Measurements from ENCODE around the gene OR52K1. TPM values are rescaled to one million over a fixed set of nuclear protein-coding genes. Genes with fewer than 3 reads are reported as not detected.

The OR52K1 gene
- not detected for total RNA-seq

DNA sequence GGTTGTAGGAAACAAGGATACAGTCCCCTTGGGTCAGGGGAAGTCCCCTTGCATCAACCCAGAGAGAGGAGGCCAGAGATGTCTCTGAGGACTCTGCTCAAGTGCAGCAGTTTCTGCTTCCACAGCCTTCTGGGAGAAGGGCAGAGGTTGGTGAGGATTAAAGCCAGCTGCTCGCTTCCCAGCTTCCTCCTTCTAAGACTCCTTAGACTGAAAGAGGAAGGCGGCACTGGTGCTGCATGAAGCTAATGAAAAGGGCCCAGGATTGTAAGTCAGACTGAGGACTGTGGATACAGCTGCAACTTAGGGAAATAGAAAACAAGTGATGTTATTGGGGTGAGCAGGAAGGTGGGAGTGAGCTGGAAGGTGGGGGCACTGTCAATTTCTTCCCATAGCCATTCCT lies at the start of gene OR52K1:
Gene OR52K1, plus strand, starts transcription at position 202 of the 400 bp plus-strand sequence. CDS start 6,255 bp downstream, outside the sequence.
- intact Hi-C loops (cut with DNase I; ENCODE audit: low total_unique reads) = no loop called here
- no peaks in the 10 kb centered on the region for H3K9me3 ChIP-seq
- no peaks in the 10 kb centered on the region for H3K27me3 ChIP-seq
- WGBS, 2 donors (ENCODE audit: low coverage in 1 of 2) = 71 to 86% methylated on average over 1 to 2 of the region's 2 CpGs
- H3K27ac ChIP-seq = no peak within 1 kb of the TSS
- H3K4me3 ChIP-seq = no peak within 1 kb of the TSS
- H3K36me3 ChIP-seq = no peaks in the 10 kb centered on the region
- in situ Hi-C loops (cut with MboI; ENCODE audit: low pct_ligation_motif_present in 1 of 4, low pct_unique_long_range_greater_than_20kb in 1 of 4, low sequenced_read_pairs in 3 of 4) = loop anchor here in 1 of 4 donors (10.0 kb wide), 1 partner anchor 298 kb away; no protein-coding TSS in a partner anchor
- DNase-seq = no peak
- H3K4me1 ChIP-seq = no peaks in the 10 kb centered on the region
- TF ChIP-seq, protein P1, sequence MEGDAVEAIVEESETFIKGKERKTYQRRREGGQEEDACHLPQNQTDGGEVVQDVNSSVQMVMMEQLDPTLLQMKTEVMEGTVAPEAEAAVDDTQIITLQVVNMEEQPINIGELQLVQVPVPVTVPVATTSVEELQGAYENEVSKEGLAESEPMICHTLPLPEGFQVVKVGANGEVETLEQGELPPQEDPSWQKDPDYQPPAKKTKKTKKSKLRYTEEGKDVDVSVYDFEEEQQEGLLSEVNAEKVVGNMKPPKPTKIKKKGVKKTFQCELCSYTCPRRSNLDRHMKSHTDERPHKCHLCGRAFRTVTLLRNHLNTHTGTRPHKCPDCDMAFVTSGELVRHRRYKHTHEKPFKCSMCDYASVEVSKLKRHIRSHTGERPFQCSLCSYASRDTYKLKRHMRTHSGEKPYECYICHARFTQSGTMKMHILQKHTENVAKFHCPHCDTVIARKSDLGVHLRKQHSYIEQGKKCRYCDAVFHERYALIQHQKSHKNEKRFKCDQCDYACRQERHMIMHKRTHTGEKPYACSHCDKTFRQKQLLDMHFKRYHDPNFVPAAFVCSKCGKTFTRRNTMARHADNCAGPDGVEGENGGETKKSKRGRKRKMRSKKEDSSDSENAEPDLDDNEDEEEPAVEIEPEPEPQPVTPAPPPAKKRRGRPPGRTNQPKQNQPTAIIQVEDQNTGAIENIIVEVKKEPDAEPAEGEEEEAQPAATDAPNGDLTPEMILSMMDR (IDR thresholded peaks at IDR 0.05) = no peak
- TF ChIP-seq POLR2A (IDR thresholded peaks at IDR 0.05) (no peak), EP300 (IDR thresholded peaks at IDR 0.05; ENCODE audit: low read depth) (no peak), POLR2AphosphoS5 (IDR thresholded peaks at IDR 0.05) (no peak)

DNA sequence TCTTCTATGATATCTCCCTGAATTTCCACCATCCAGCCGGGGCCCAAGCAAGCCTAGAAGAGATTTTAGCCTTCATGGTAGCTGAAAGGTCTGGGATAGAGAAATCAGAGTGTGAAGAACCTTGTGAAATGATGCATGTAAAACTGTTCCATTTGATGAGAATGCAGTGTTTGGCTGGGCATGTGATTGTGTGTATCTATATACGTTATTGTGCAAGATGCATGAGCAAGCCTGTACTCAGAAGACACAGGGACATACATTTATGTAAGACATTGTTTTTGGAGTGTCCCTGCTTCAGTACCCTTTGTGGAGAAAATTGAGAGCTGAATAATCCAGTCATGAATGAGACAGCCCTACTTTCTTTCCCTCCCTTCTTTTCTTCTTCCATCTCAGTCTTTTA lies 48.6 kb upstream of the OR52K1 start:
- 76 to 89% methylated on average over 1 to 2 of the region's 2 CpGs for whole genome bisulfite sequencing, 2 donors (ENCODE audit: low coverage in 1 of 2)
- Histone ChIP-seq H3K27me3 (no peaks in the 10 kb centered on the region), H3K36me3 (no peaks in the 10 kb centered on the region), H3K4me3 (no peak overlapping the region), H3K9me3 (no peaks in the 10 kb centered on the region), H3K27ac (no peak overlapping the region), H3K4me1 (no peaks in the 10 kb centered on the region)
- intact Hi-C loops (cut with DNase I; ENCODE audit: low total_unique reads) (no loop called here), in situ Hi-C loops (cut with MboI; ENCODE audit: low pct_ligation_motif_present in 1 of 4, low pct_unique_long_range_greater_than_20kb in 1 of 4, low sequenced_read_pairs in 3 of 4) (no loop called here)
- TF ChIP-seq POLR2A (IDR thresholded peaks at IDR 0.05) = no peak
- TF ChIP-seq, protein P1 (IDR thresholded peaks at IDR 0.05) = no peak
- TF ChIP-seq EP300 (IDR thresholded peaks at IDR 0.05; ENCODE audit: low read depth) = no peak
- TF ChIP-seq POLR2AphosphoS5 (IDR thresholded peaks at IDR 0.05) = no peak
- DNase-seq = no peak

DNA sequence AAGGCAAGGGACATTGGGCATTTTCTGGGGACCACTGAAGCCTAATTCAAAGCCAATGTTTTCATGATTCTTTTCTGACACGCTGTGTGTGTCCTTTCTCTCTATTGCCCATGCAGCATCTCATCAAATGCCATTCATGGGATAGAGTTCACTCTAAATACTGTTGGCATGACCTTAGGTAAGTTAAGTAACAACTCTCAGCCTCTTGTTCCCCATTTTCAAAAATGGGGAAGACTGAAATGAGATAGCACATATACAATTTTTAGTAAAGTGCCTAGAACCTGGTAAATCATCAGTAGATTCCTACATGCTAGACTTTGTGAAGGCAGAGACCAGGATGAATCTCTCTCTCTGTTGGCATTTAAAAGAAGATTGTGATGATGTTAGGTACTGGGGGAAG lies 46.0 kb upstream of the OR52K1 start:
- Histone ChIP-seq H3K36me3 (no peaks in the 10 kb centered on the region), H3K9me3 (no peaks in the 10 kb centered on the region), H3K4me1 (no peaks in the 10 kb centered on the region), H3K27me3 (no peaks in the 10 kb centered on the region), H3K4me3 (no peak overlapping the region), H3K27ac (no peak overlapping the region)
- intact Hi-C loops (cut with DNase I; ENCODE audit: low total_unique reads) = no loop called here
- 67 to 100% methylated on average over 1 of the region's 1 CpG for WGBS, 2 donors (ENCODE audit: low coverage in 1 of 2)
- in situ Hi-C loops (cut with MboI; ENCODE audit: low pct_ligation_motif_present in 1 of 4, low pct_unique_long_range_greater_than_20kb in 1 of 4, low sequenced_read_pairs in 3 of 4) = no loop called here
- TF ChIP-seq POLR2AphosphoS5 (IDR thresholded peaks at IDR 0.05) (no peak), EP300 (IDR thresholded peaks at IDR 0.05; ENCODE audit: low read depth) (no peak), POLR2A (IDR thresholded peaks at IDR 0.05) (no peak)
- TF ChIP-seq, protein P1 (IDR thresholded peaks at IDR 0.05) = no peak
- DNase-seq = no peak

DNA sequence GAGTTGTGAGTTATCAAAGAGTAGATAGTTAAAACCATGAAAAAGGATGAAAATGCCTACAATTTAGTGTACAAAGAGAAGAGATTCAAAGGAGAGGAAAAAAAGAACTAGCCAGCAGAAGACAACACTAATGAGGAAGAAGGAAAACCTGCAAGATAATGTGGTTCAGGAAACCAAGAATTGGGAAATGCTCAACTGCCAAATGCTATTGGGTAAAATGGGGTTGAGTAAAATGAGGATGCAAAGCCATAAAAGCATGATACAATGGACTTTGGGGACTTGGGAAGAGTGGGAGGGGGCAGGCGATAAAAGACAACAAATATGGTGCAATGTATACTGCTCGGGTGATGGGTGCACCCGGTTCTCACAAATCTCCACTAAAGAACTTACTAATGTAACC lies 40.9 kb upstream of the OR52K1 start:
- in situ Hi-C loops (cut with MboI; ENCODE audit: low pct_ligation_motif_present in 1 of 4, low pct_unique_long_range_greater_than_20kb in 1 of 4, low sequenced_read_pairs in 3 of 4) (no loop called here), intact Hi-C loops (cut with DNase I; ENCODE audit: low total_unique reads) (no loop called here)
- Histone ChIP-seq H3K9me3 (no peaks in the 10 kb centered on the region), H3K4me3 (no peak overlapping the region), H3K27ac (no peak overlapping the region), H3K27me3 (no peaks in the 10 kb centered on the region), H3K36me3 (no peaks in the 10 kb centered on the region), H3K4me1 (no peaks in the 10 kb centered on the region)
- 81 to 88% methylated on average over 3 of the region's 3 CpGs for WGBS, 2 donors (ENCODE audit: low coverage in 1 of 2)
- no peak for DNase-seq
- TF ChIP-seq, protein P1 (IDR thresholded peaks at IDR 0.05) = no peak
- no peak for TF ChIP-seq EP300 (IDR thresholded peaks at IDR 0.05; ENCODE audit: low read depth)
- TF ChIP-seq POLR2A (IDR thresholded peaks at IDR 0.05) = no peak
- no peak for TF ChIP-seq POLR2AphosphoS5 (IDR thresholded peaks at IDR 0.05)

All from transverse colon (tissue), 4 donors.